Measurements from ENCODE around the gene HYAL1.

The HYAL1 gene

DNA sequence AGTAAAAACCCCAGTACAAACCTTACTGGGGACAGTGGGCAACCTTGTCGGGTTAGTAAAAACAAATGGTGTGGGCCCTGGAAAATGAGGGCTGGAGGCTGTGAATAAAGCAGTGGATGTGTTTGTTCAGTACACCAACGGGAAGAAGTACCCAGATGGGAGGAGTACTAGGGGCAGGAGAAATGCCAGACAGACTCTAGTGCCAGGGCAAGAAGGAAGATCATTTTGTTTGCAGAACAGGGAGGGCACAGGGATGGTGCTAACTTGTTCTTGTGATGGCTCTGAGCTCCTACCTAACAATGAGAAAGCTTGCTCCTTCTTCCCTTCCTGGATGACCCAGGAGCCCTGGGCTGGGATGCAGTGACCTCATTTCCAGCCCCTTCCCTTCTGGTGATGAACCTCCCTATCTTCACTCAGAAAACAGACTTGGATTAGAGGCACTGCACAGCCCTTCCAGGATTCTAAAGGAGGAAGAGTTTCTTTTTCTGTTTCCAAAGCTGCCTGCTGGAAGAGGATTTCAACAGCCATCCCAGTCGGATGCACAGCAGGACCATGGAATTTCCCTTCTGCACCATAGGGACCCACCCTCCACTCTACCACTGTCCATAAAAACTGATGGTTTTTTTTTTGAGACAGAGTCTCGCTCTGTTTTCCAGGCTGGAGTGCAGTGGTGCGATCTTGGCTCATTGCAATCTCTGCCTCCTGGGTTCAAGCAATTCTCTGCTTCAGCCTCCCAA lies 31.1 kb upstream of the HYAL1 start:
- DNase-seq (ENCODE audit: low read depth): no peak

DNA sequence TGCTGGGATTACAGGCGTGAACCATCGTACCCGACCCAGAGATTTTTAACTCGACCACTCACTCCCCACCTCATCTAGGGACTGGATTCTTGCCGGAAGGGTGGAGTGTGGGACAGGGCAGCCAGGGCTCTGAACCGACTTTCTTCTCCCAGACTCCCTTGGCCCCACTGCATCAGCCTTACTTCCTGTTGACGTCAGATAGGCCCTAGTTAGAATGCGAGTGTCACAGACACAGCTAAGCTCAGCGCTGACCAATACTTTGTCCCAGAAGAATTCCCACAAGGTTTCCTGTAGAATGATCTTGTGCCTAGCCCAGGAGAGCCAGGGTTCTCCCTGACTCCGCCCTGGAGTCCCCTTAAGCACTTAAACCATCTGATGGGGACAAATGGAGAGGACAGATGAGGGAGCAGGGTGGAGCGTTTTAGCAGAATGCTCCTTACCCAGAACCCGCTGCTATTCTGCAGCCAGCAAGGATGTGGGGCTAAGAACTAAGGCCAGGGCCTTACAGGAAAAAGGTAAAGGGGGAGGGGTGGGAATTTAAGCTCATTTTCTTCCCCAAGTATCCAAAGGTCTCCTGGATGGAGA lies 30.5 kb upstream of the HYAL1 start:
- no peak for DNase-seq (ENCODE audit: low read depth)

DNA sequence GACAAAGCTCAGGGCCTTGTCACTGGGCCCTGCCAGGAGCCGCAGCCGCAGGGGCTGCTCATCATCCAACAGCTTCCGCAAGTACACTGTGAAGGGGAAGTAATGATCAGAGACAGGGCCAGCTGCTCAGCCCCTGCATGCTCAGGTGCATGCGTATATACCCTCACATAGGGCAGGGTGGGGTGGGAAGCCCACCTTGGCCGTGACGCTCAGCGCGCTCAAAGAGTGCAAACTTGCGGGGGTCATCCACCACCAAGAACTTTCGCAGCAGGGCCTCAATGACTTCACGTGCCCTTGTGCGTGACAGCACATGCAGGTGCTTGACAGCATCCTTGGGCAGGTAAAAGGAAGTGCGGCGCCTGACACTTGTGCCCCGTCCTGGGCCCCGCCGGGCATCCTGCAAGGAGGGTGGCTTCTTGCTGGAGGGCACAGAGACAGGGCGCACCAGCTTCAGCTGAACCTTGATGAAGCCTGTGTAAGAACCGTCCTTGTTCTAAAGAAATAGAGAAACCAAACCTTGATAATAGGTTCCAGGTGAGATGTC lies 28.1 kb upstream of the HYAL1 start:
- no peak for DNase-seq (ENCODE audit: low read depth)

DNA sequence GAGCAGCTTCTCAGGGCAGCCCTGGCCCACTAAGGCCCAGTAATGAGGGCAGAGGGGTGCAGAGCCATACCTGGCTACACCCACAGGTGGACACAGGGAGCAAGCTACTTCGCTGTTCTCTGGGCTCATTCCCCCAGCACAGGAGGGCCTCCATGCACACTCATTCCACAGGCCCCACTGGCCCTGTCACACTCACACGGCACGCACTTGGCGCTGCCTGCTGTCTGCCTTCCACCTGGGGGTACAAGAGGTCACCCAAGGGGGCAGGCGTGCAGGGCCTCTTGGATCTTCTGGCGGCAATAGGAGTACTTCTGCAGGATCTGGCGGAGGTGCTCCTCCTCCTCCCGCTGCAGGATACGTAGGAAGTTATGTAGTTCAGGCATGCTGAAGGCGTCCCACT lies 27.0 kb upstream of the HYAL1 start:
- no peak for DNase-seq (ENCODE audit: low read depth)

DNA sequence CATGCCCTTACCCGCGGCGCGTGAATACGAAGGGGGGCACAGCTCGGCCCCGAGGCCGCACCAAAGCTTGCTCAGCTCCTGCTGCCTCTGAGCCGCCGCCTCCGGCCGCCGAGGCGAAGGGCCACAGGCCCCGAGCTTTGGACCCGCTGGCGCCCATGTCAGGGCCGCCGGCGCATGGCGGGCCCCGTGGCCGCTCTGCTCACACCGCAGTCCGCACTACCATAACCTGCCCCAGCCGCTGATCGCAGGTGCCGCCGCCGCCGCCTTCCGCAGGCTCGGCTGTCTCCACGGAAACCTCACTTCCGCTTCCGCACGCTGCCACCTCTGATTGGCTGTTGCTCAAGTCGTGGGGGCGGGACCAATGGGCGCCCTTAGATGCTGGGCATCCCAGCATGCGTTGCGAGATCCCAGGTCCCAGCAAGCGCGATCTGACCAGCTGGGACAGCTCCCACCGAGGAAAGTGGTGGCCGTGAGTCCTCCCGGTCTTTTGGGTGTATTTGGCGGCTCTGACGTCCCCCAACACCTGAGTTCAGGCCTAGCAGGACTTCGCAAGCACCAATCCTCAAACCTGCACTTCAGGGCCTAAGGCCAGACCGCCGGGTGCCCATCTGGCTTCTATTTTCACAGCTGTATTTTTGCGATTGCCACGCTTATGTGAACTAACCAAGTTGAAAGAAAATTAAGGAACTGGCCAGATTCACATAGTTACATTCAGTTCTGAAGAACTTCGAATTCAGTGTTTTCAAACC lies 24.7 kb upstream of the HYAL1 start, which contains the start of gene TUSC2:
TUSC2 (minus strand) TSS at position 281 of the 749 bp plus-strand sequence; CDS start at position 157, 124 bp downstream.
- peak; percentile 92 for DNase-seq (ENCODE audit: low read depth)

DNA sequence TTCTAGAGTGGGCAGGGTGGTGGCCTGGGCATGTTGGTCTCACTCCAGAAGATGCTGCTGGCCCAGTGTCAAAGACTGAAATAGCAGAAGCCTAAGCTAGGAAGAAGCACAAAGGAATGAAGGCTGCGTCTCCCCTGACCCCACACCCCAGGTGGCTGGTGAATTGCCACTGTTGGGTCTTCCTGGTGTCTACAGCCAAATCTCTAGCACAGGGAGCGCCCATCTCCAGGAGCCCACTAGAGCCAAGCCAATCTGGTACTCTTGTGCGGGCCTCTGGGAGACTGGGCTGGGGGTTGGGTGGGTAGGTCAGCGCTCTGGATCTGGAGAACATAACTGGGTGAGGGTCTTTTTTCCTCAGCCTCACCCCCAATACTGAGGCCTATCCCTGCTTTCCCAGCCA lies 23.8 kb upstream of the HYAL1 start:
- no peak for DNase-seq (ENCODE audit: low read depth)

DNA sequence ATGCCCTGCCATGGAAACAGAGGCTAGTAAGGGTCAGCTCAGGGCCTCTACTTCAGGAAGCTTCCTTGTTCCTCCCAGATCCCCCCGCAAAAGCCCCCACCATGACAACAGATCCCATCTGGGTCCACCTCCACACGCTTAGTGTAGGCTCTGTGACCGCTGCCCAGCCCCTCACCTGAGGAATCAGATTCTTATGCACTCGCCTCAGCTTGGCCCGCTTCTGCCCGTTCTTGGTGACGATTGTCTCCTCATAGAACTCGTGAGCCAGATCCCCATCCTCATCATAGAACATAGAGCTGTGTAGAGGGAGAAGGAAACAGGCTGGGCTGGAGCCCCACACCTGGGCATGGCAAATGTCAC lies 22.8 kb upstream of the HYAL1 start:
- DNase-seq (ENCODE audit: low read depth): no peak

DNA sequence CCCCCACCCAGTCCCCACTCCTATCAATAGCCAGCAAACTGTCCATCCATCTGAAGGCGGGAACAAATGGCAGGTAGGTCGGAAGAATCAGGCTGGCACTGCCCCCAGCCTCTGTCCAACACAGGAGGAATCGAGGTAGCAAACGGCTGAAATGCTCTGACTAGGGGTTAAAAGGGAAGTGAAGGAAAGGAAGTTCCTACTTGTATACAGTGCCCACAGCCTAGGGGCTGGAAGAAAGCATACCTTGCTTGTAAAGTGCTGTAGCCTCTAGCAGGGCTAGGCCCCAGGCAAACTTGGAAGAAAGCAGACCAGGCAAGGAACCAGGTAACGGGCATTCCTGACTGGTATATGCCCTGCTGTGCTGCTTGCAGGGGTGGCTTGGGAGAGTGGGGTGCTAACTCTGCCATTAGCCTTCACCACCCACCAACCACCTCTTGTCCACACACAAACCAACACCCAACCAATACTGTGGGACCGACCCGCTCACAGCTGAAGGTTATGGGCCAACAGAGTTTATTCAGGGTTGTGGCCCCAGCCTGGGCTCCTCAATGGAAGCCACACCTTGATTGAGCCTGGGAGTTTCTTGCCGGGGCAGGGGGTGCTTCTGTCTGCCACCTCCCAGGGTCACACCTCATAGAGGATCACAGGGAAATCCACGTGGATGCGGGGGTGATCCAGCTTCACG lies 22.3 kb upstream of the HYAL1 start:
- no peak for DNase-seq (ENCODE audit: low read depth)

DNA sequence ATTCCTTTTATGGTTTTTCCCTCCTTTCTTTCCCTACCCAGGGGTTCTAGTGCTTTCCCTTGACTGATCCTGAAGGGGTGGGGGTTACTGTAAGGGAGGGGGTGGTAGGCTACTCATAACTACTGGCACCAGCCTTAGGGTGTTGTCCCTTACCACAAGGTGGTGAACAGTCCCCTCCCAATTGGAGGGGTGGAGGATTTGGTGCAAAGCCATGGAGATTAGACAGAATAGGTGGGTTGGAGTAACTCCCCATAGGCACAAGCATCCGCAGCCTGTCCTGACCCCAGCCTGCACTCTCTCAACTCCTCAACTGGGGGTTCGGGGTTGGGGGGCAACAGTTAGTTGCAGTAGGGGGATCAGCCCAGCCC lies 21.7 kb upstream of the HYAL1 start:
- DNase-seq (ENCODE audit: low read depth): no peak

DNA sequence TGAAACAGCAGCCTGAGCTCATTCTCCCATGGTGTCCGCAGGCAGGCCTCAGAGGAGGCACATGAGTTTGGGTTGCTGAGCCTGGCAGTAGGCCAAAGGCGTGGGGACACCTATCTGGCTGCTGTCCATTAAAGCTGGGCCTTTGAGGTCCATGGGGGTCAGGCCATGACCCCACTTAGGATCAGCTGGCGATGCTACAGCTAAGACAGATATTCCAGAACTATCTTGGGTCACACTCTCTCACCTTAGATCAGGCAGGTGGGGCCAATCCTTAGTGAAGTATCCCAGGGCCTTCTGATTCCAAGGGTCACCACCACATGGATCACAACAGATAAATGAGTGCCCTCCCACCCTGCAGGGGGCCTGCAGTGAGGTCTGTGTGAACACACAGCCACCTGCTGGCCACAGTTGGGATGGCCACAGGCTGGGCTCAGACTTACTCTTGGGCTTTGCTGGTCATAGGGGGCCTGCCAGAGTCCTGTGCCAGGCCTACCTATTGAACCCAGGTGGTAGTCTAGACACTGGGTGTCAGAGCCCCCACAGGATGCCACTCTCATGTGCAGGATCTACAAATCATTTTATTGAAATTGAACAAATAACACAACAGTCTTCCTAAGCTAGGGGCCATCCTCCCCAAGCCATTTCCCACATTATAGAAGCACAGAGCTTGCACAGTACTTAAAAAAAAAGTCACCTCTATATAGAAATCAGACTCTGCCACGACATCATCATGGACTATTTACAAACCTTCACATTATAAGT lies 21.2 kb upstream of the HYAL1 start:
- no peak for DNase-seq (ENCODE audit: low read depth)

DNA sequence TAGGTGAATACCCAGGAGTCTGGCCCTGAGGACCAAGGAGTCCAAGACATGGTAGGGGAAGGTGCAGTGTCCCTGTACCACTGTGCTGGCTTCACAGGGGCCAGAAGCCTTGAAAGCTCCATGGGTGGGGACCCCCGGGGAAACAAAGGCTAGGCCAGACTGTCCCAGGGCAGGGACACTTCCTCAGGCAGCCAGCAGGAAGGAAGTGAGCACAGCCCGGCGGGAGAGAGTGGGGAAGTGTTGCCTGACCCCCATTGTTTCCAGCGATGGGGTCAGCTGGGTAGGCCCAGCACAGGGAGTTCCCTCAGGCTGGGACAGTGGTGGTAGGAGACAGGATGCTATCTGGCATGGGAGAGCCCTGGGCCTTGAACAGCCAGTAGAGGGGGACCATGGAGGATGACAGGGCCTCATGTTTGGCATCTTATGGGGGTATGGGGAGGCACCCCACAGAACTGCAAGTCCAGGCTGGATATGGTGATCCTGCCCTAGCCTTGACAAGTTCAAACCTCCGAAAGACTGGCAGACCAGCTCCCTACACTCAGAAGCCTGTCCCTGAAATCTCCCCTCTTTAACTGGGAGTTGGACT lies 20.3 kb upstream of the HYAL1 start:
- DNase-seq (ENCODE audit: low read depth): no peak

DNA sequence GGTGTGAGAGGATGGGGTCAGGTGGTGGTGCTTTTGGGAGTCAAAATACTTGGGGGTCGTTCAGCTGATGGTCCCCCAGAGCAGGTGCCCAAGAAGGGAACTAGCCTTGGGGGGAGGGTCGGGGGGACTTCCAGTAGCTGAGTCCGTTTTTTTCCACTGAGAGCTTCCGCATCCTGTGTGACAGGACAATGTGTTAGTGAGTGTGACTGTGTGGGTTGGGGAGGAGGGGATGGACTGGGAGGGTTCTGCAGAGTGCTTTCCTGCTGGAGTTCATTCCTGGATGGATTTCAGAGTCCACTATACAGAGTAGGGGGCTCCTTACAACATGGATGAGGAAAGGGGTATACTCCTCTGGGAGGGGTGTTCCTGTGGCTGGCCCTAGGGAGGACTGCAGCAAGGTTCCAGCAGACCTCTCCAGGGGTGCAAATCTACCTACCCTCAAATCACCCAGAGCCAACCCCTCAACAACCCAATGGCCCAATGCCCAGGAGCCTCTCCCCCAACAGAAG lies 19.8 kb upstream of the HYAL1 start:
- no peak for DNase-seq (ENCODE audit: low read depth)

DNA sequence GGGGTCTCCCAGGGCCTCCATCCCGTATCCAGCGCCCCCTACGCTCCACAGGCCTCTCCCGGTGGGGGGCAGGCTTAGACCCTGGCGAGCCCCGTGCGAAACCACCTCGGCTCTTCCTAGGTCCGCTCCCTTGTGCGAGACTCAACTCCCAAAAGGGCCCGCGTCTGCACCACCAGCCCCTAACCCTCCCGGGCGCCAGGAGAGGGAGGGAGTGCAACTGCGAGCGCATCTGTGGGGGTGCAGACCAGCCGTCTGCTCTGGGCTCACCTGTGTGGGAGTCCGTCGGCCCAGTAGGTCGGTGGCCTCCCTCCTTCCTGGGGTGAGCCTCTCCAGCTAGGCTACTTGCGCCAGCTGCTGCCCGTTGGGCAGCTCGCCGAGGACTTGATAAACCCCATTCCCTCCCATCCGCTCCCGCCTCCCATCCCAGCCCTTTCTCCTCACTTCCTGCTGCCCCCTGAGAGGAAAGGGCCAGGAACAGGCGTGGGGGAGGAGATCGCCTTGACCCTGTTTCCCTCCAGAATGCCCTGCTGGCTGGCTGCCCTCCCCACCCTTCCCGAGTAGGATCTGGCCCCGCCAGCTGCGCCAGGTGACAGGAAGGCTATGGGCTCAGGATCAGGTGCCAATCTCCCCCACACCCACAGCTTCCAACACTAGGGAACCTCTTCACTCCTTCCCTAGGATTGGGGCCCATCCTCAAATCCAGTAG lies 19.2 kb upstream of the HYAL1 start, which contains the start of gene HYAL2:
HYAL2 (minus strand) TSS at position 360 of the 706 bp plus-strand sequence. CDS start 2,256 bp downstream, outside the sequence.
- DNase-seq (ENCODE audit: low read depth): no peak

DNA sequence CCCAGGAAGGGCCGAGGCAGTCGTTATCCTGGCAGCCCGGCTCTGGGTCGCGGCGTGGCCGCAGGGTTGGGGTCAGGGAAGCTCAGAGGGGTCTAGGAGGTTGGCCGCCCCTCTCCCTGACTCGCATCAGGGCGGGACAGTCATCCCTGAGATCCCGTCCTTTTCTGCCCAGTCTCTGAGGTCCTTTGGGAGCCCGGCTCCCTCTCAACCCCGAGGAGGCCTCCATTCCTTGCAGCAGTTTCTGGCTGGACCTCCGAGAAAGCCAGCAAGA lies 18.7 kb upstream of the HYAL1 start:
- DNase-seq (ENCODE audit: low read depth): no peak

DNA sequence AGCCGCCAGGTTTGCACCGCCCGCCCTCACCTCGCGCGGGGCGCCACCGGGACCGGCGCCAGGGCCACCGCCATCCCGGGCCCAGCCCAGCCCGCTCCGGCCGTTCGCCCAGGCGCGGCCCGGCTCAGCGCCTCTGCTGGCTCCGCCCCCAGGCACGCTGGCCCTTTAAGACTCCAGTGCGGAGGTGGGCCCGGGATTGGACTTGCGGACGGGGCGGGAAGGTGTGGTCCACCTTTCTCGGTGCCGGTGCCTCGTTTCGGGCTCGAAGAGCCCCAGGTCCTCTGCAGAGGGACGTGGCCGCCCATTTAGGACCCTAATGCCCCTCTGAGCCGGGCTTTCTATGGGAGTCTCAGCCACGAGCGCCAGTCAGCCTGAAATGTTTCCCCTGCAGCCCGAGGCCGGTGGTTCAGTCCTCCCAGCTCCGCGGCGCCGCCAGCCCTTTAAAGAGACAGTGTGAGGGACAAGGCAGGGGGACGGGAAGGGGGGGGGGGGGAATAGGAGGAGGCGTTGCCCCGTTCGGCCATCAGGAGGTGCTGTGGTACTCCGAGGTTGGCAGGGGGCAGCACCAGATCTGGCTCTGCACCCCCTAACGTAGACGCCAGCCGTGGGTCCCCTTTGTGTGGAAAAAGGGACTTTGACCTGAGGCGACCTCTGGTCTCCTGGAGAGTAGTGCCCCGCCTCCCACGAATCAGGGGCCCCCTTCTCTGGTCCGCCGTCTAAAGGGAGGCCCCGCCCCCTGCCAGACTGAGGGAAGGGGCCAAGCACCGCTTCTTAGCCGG lies 18.2 kb upstream of the HYAL1 start:
- peak; percentile 66 for DNase-seq (ENCODE audit: low read depth)

DNA sequence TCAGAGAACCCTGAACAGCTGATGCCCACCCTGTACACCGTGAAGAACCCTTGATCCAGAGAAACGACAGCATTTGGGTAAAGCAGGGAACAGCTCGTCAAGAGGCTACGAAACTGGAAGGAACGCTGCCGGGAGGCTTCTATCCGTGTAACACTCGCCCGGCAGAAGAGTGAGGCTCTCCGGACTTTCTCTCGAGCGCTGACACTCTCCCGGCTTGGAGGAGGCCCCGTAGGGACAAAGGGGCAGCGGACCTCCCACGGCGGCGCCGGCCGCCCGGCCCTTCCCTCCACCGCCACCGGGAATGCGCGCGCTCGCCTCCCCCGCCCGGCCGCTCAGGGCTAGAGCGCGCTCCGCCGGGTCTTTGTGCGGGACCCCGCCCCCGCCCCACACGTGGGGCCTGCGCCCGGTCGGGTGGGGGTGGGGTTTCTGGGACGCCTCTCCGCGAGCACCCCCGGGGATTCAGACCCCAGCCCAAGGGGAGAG lies 17.5 kb upstream of the HYAL1 start:
- no peak for DNase-seq (ENCODE audit: low read depth)

DNA sequence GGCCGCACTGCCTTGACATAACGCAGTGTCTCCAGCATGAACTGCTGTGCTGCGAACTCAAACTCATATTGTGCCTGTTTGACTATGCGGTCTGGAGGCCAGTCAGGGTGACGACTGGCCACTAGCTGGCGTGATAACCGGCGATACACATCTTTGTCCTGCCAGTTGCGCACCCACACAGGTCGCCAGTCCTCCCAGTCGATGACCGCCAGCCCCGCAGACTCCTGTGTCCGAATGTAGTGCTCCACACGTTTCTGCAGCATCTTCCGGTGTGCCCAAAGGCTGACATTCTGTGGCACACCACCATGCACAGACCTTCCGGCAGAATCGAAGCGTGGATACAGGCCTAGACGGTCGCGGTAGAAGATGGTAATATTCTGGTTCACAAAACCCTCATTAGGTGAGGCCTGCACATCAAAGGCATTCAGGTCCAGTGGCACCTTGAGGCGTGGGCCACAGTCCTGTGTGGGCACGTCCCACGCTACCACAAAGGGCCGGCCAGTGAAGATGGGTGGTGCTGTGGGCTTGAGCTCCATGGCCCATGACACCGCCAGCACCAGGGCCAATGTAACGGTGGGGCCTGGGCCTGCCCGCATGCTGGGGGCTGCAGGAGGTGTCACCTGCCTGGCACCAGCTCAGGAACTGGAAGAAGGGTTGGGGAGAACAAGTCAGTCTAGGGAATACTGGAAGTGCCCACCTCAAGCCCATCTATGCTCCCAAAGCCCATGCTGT lies 16.7 kb upstream of the HYAL1 start:
- no peak for DNase-seq (ENCODE audit: low read depth)

DNA sequence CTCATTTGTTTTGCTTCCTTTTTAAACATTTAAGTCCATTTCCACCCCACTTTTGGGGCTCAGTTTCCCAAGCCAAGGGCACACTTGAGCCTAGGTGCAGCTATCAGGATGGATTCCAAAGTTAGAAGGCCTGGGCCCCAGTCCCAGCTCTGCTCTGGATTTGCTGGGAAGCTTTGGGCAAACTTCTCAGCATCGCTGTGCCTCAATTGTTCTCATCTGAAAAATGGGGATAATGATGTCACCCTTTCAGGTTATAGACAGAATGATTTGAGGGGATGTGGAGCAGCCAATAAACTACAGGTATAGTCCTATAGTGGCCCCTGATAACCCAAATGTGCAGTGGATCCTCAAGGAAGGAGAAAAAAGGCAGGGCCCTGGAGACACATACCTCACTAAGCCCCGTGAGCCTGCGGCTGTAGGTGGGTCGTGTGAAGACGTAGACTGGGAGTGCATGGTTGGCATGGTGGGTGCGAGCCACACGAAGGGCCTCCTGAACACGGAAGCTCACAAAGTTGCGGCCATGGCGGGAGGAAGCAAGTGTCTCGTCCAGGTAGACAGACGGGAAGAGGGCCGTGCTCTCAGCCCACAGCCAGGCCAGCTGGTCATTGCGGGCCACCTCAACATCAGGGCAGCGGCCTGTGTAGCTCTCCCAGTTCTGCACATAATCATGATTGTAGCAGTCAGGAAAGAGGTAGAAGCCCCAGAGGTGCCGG lies 16.0 kb upstream of the HYAL1 start:
- no peak for DNase-seq (ENCODE audit: low read depth)
